NCI-H187 treated with DMSO at 0.1 percent for 48 hours (cell line): ENCODE data around the gene GBP2.

Source experiments
- DNase-seq: peaks from one replicate; lab custom pipeline; 2025; lab: John Stamatoyannopoulos, UW

GBP2 gene

DNA sequence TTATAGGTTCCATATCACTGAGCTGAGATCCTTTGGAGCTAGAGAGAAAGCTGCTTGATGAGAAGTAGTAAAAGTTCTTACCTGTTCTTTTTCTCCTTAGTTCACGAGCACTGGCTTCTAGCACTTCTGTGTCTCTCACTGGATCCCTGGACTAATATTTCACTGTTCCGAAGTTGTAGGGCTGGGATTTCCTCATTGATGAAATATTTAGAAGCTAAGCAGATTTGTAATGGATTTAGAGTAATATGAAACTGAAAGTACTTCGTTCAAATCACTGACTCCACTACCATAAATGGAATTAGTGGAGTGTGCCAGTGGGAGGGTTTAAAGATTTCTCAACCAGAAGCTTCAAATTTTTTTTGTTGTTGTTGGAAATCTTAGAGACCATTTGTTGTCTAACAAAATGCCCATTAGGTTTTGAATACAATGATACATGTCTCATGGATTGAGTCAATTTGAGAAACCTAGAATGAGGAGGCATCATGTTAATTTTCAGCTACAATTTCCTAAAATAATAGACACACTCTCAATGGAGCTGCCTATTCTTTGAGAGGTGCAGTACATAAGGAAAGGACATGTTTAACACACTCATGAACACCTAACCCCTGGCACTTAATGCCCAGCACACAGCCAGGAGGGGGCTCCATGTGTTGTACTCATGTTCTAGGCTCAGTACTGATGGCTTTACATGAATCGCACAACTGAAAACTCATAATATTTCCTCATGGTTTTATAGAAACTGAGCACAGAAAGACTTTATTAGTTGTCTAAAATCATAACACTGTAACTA lies 60.6 kb downstream of the GBP2 start, which contains the start of gene GBP1:
Gene GBP1 (minus strand): TSS at position 130 of the 790 bp plus-strand sequence. CDS start 1,974 bp downstream, outside the sequence.
- no peak for DNase-seq

DNA sequence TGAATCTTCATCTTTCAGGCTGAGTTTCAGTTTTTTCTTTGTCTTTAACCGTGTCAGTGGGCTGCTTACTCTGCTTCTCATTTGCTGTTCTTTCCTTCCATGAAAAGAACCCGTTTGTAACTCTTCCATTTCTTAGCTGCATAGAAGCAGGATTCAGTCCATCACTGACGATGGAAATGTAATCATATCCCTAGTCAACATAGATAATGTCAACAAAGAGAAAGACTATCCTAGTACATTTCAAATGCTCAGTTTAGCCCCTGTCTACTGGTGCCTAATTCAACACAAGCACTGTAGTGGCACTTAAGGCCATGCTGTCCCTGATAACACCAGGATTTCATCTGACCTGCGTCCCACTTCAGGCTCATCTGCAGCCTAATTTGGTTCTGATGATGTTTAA lies 61.3 kb downstream of the GBP2 start:
- DNase-seq: no peak

DNA sequence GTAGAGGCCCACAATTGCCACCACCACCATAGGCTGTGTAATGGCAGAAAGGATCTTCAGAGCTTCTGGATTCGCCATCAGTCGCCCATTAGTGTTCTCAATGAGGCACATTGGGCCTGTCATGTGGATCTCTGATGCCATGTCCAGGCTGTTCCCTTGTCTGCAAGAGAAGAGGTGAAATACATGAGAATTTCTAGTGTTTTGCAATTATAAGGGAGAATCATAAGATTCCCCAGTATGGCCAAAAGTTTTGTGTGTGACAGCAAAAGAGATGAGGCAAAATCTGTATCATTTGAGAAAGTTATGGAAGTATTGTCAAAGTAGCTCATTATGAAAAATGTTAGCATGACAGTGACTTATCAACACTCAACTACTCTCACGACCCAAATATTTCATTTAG lies 62.8 kb downstream of the GBP2 start:
- DNase-seq: no peak

DNA sequence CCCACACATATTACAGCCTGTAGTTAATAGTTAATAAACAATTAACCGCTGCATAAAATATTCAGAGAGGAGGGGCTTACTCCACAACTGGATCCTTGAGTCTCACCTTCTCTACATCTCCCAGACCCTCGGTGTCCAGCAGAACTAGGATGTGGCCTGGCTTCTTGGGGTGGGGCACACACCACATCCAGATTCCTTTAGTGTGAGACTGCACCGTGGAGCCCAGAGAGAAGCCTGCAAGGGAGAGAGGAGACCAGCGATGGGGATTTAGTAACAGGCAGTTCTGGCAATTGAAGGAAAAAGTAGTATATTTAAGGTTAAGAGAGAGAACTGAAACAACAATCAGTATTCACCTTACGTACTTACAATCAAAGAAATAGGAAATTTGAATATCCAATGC lies 65.8 kb downstream of the GBP2 start:
- no peak for DNase-seq
